Fibroblast of the aortic adventitia (primary cell): ENCODE results near the gene ASF1B. TPM values are rescaled to one million over a fixed set of nuclear protein-coding genes. Genes with fewer than 3 reads are reported as not detected.

Experiments used
- DNase-seq: peaks from one replicate; pipeline ENCODE4 v3.0.0-alpha.2; 2010; ENCODE audit warnings: low read depth
- H3K4me3 ChIP-seq: 2 replicates; pipeline ENCODE4 v1.5.1; 2011; ENCODE audit warnings: low read depth, mild to moderate bottlenecking, control low read depth, low read length, moderate library complexity
- CTCF ChIP-seq: IDR thresholded peaks from 2 replicates; pipeline ENCODE4 v1.5.1; 2011; ENCODE audit warnings: mild to moderate bottlenecking, low read length, control low read depth, inconsistent platforms; ENCODE audit not compliant: insufficient read depth
- total RNA-seq: library from RNA; depleted of rRNA; stranded (reverse); fragments of >200 nt; gene quantifications from 2 replicates; pipeline ENCODE4 v1.2.3, GENCODE V29; 2012; ENCODE audit warnings: low replicate concordance

Gene ASF1B
- total RNA-seq, 1 donor = 32.3 TPM

GRCh38 chr19:14135985-14136508, 342 bp downstream of the ASF1B start:
- DNase-seq = no peak
- no peak for TF ChIP-seq CTCF
- H3K4me3 ChIP-seq = peak overlapping the region; percentile 86

- no peak for TF ChIP-seq CTCF
- peak overlapping the region; percentile 86 for H3K4me3 ChIP-seq
- DNase-seq = no peak
These were observed 1.0 kb downstream of the ASF1B start for GRCh38 chr19:14135355-14135754.

- DNase-seq = no peak
- H3K4me3 ChIP-seq = no peak overlapping the region
- no peak for TF ChIP-seq CTCF
These were observed 8.4 kb downstream of the ASF1B start for GRCh38 chr19:14127929-14128509.

- H3K4me3 ChIP-seq = no peak overlapping the region
- no peak for DNase-seq
- no peak for TF ChIP-seq CTCF
These were observed 9.2 kb downstream of the ASF1B start for GRCh38 chr19:14127176-14127575.

- no peak for TF ChIP-seq CTCF
- DNase-seq = no peak
- no peak overlapping the region for H3K4me3 ChIP-seq
These were observed 13.5 kb downstream of the ASF1B start for GRCh38 chr19:14122924-14123323.

GRCh38 chr19:14120497-14120780, 15.9 kb downstream of the ASF1B start:
- no peak for DNase-seq
- TF ChIP-seq CTCF = no peak
- H3K4me3 ChIP-seq = no peak overlapping the region
